Stimulated activated CD4-positive, alpha-beta T cell treated with anti-CD3 and anti-CD28 coated beads, Interleukin-15, amount 100 ng/mL, for 1 hour (primary cell): ENCODE results near the gene CCRL2.
A peak's percentile ranks its signal among the peaks of the same experiment; 100 is the strongest.

Experiments used
- DNase-seq, 2 donors: peaks; one replicate each; pipeline ENCODE4 v3.0.0-alpha.2; 2020; ENCODE audit warnings: low read depth in 1 of 2, low spot score in 1 of 2

CCRL2 gene

GRCh38 chr3:46406788-46407611, at the start of gene CCRL2, which contains the start of gene CCR5AS:
CCRL2 (plus strand) TSS chr3:46407259; CDS start chr3:46408080, 821 bp downstream.
CCR5AS (minus strand) TSS chr3:46407066.
- DNase-seq: no peak

GRCh38 chr3:46358466-46358865, 48.6 kb upstream of the CCRL2 start:
- no peak for DNase-seq

GRCh38 chr3:46359733-46360493, 47.1 kb upstream of the CCRL2 start:
- DNase-seq: no peak

DNA sequence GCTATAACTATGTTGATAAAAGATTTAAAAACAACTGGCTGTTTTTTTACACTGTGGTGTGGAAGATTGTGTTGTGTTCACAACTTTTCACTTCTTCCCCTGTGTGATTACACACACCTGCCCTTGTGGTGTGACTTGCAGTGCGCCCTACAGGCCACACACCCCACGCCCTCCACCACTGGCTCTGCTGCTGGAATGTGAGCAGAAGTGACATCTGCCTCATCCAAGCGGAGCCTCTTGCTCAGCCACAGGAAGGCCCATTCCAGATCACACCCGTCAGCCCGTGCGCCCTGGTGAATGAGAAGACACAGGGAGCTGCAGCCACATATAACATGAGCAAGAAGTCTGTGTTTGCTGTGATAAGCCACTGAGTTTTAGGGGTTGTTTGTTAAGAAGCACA, 46.2 kb upstream of the CCRL2 start:
- DNase-seq: no peak

- DNase-seq: no peak
Measured at GRCh38 chr3:46361408-46362283, 45.4 kb upstream of the CCRL2 start.

- no peak for DNase-seq
Measured at GRCh38 chr3:46365041-46365440, 42.0 kb upstream of the CCRL2 start.

DNA sequence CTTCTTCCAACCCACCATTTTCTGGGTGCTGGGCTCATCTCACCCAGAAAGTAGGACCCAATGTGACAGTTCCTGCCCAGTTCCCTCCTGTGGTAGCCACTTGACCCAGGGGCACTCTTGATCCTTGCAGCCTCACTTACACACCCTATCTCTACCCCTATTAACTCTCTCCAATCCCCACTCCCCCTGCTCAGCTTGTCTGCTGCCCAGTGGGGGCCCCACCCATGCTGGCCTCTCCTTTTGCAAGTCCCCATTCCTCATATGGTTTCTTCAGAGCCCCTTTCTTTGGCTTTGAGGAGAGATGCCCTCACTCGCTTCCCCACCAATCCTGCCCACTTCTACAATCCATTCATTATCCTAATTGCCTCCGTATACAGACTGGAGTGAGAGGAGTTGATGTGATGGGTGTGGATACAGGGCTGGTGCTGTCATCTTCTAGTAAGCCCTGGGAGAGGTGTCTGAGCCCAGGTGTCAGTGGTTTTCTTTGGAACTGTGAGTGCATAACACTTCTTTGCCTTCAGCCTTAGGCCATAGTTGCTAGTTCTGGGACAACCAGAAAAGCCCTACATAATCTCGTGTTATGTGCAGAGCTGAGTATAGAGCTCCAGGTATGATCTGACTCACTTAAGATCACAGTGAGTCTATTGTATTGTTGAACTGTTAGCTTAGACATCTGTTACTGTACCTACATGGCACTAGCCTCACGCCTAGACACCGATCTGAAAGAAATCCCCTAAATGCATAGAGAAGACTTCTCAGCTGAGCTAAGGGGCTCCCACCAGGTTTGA, 41.1 kb upstream of the CCRL2 start:
- DNase-seq: no peak

GRCh38 chr3:46367811-46368210, 39.2 kb upstream of the CCRL2 start:
- DNase-seq: no peak

GRCh38 chr3:46368569-46368968, 38.5 kb upstream of the CCRL2 start:
- peak in 1 of 2 donors; percentile 37 for DNase-seq

DNA sequence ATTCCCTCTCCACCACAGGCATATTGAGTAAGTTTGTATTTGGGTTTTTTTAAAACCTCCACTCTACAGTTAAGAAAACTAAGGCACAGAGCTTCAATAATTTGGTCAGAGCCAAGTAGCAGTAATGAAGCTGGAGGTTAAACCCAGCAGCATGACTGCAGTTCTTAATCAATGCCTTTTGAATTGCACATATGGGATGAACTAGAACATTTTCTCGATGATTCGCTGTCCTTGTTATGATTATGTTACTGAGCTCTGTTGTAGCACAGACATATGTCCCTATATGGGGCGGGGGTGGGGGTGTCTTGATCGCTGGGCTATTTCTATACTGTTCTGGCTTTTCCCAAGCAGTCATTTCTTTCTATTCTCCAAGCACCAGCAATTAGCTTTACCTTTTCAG, 37.9 kb upstream of the CCRL2 start:
- no peak for DNase-seq

DNA sequence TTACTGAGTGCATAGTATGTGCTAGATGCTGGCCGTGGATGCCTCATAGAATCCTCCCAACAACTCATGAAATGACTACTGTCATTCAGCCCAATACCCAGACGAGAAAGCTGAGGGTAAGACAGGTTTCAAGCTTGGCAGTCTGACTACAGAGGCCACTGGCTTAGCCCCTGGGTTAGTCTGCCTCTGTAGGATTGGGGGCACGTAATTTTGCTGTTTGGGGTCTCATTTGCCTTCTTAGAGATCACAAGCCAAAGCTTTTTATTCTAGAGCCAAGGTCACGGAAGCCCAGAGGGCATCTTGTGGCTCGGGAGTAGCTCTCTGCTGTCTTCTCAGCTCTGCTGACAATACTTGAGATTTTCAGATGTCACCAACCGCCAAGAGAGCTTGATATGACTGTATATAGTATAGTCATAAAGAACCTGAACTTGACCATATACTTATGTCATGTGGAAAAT, 37.4 kb upstream of the CCRL2 start:
- no peak for DNase-seq

DNA sequence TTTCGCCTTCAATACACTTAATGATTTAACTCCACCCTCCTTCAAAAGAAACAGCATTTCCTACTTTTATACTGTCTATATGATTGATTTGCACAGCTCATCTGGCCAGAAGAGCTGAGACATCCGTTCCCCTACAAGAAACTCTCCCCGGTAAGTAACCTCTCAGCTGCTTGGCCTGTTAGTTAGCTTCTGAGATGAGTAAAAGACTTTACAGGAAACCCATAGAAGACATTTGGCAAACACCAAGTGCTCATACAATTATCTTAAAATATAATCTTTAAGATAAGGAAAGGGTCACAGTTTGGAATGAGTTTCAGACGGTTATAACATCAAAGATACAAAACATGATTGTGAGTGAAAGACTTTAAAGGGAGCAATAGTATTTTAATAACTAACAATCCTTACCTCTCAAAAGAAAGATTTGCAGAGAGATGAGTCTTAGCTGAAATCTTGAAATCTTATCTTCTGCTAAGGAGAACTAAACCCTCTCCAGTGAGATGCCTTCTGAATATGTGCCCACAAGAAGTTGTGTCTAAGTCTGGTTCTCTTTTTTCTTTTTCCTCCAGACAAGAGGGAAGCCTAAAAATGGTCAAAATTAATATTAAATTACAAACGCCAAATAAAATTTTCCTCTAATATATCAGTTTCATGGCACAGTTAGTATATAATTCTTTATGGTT, 36.1 kb upstream of the CCRL2 start, which contains the start of gene CCR5:
Gene CCR5, plus strand, starts transcription at position 108 of the 680 bp plus-strand sequence. CDS start 1,957 bp downstream, outside the sequence.
- DNase-seq: no peak

- no peak for DNase-seq
Measured at GRCh38 chr3:46371519-46372340, 35.3 kb upstream of the CCRL2 start.

DNA sequence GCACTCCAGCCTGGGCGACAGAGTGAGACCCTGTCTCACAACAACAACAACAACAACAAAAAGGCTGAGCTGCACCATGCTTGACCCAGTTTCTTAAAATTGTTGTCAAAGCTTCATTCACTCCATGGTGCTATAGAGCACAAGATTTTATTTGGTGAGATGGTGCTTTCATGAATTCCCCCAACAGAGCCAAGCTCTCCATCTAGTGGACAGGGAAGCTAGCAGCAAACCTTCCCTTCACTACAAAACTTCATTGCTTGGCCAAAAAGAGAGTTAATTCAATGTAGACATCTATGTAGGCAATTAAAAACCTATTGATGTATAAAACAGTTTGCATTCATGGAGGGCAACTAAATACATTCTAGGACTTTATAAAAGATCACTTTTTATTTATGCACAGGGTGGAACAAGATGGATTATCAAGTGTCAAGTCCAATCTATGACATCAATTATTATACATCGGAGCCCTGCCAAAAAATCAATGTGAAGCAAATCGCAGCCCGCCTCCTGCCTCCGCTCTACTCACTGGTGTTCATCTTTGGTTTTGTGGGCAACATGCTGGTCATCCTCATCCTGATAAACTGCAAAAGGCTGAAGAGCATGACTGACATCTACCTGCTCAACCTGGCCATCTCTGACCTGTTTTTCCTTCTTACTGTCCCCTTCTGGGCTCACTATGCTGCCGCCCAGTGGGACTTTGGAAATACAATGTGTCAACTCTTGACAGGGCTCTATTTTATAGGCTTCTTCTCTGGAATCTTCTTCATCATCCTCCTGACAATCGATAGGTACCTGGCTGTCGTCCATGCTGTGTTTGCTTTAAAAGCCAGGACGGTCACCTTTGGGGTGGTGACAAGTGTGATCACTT, 34.3 kb upstream of the CCRL2 start:
- DNase-seq: no peak

GRCh38 chr3:46374755-46375154, 32.3 kb upstream of the CCRL2 start:
- DNase-seq: no peak

DNA sequence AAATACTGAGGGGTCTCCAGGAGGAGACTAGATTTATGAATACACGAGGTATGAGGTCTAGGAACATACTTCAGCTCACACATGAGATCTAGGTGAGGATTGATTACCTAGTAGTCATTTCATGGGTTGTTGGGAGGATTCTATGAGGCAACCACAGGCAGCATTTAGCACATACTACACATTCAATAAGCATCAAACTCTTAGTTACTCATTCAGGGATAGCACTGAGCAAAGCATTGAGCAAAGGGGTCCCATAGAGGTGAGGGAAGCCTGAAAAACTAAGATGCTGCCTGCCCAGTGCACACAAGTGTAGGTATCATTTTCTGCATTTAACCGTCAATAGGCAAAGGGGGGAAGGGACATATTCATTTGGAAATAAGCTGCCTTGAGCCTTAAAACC, 31.8 kb upstream of the CCRL2 start:
- no peak for DNase-seq

DNA sequence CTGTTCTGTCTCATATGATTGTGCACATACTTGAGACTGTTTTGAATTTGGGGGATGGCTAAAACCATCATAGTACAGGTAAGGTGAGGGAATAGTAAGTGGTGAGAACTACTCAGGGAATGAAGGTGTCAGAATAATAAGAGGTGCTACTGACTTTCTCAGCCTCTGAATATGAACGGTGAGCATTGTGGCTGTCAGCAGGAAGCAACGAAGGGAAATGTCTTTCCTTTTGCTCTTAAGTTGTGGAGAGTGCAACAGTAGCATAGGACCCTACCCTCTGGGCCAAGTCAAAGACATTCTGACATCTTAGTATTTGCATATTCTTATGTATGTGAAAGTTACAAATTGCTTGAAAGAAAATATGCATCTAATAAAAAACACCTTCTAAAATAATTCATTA, 31.2 kb upstream of the CCRL2 start:
- DNase-seq: no peak

DNA sequence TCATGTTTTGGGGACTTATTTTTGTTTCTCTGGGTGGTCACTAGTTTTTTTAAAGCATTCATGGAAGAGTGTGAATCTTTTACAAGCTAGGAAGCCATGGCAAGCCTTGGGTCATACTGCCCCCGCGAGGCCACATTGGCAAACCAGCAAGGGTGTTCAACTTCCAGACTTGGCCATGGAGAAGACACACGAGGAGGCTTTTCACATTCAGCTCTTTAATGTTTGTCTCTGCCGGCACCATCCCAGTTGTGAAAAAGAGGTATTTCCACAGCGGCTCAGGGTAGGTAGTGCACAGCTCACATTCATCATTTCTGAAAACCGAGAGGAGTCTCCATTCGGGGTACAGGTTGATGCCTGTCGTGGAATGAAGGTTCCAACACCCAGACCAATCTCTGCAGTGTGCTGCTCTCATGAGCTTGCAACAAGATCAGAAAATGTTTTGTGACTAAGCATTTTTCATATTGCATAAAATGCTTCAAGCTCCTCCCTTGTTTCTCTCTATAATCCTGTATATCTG, 28.6 kb upstream of the CCRL2 start:
- peak; percentile 27 to 56 for DNase-seq
